A673 (cell line): Measurements from ENCODE around the gene PISD. TPM values are rescaled to one million over a fixed set of nuclear protein-coding genes. Genes with fewer than 3 reads are reported as not detected.

Experiments
- BruUV-seq: library from RNA; stranded (reverse); fragments of 400-500 nt; replicated peaks from 2 replicates; lab custom pipeline; 2021; lab: Mats Ljungman, UMichigan
- CTCF ChIA-PET: fragments of 300-600 bp; sonication (Branson Sonifier 250); formaldehyde crosslinking; loops from one replicate; lab custom pipeline; 2022; ENCODE audit warnings: antibody characterized with exemption; lab: Charles Lee
- POLR2A ChIA-PET: fragments of 300-600 bp; sonication (Branson Sonifier 250); formaldehyde crosslinking; loops from one replicate; lab custom pipeline; 2022; ENCODE audit warnings: antibody characterized with exemption; ENCODE audit not compliant: low non-redundant PET; lab: Charles Lee
- DNase-seq: peaks from one replicate; pipeline ENCODE4 v3.0.0-alpha.2; 2015; ENCODE audit warnings: low spot score
- H3K27ac ChIP-seq: fragments of 200-600 bp; sonication (generic); 2 replicates; pipeline ENCODE4 v1.5.1; 2016; ENCODE audit warnings: mixed run types, low read depth, mild to moderate bottlenecking, mixed read lengths, antibody characterized with exemption, low read length; ENCODE audit not compliant: poor library complexity, severe bottlenecking
- H3K27me3 ChIP-seq: fragments of 200-600 bp; sonication (generic); replicated peaks from 2 replicates; pipeline ENCODE4 v1.6.1; 2017; ENCODE audit warnings: mixed run types, low read depth, mild to moderate bottlenecking, mixed read lengths, antibody characterized with exemption, low read length; ENCODE audit not compliant: insufficient read depth, poor library complexity
- H3K36me3 ChIP-seq: fragments of 200-600 bp; sonication (generic); 2 replicates; pipeline ENCODE4 v1.6.1; 2016; ENCODE audit warnings: mixed run types, mild to moderate bottlenecking, mixed read lengths, antibody characterized with exemption, low read length; ENCODE audit not compliant: insufficient read depth, poor library complexity, severe bottlenecking
- H3K4me1 ChIP-seq: fragments of 200-600 bp; sonication (generic); 2 replicates; pipeline ENCODE4 v1.6.1; 2017; ENCODE audit warnings: mixed run types, mild to moderate bottlenecking, mixed read lengths, antibody characterized with exemption, low read length; ENCODE audit not compliant: insufficient read depth, poor library complexity, severe bottlenecking
- H3K4me3 ChIP-seq: fragments of 200-600 bp; sonication (generic); 2 replicates; pipeline ENCODE4 v1.5.1; 2016; ENCODE audit warnings: low read depth, mixed run types, mild to moderate bottlenecking, mixed read lengths, low read length; ENCODE audit not compliant: poor library complexity, severe bottlenecking
- H3K9me3 ChIP-seq: fragments of 200-600 bp; sonication (generic); 2 replicates; pipeline ENCODE4 v1.6.1; 2016; ENCODE audit warnings: mixed run types, low read depth, mild to moderate bottlenecking, mixed read lengths, antibody characterized with exemption, low read length; ENCODE audit not compliant: poor library complexity, severe bottlenecking
- EZH2 ChIP-seq: fragments of 200-600 bp; sonication (generic); IDR thresholded peaks from 2 replicates; pipeline ENCODE4 v1.6.1; 2017; ENCODE audit warnings: borderline replicate concordance, low read depth, mild to moderate bottlenecking, mixed read lengths, antibody characterized with exemption, low read length; ENCODE audit not compliant: poor library complexity, severe bottlenecking
- intact Hi-C: fragments of 100-400 bp; cut with micrococcal nuclease; formaldehyde crosslinking; loops from one replicate; pipeline ENCODE4 v1.10.0; 2022; ENCODE audit not compliant: unreplicated experiment
- total RNA-seq: library from RNA; stranded (reverse); gene quantifications from 2 replicates; pipeline ENCODE4 v1.2.3, GENCODE V29; 2021
- TF ChIP-seq, protein P1 (sequence below): fragments of 300-800, 200-600 bp; sonication (generic); conservative IDR thresholded peaks from 2 replicates; pipeline ENCODE4 v1.5.1; 2017; ENCODE audit warnings: low read depth, mild to moderate bottlenecking, antibody characterized with exemption, low read length, moderate library complexity, mixed read lengths

PISD gene
- total RNA-seq, 1 experiment from 2014 or later, result 39.0 TPM

DNA sequence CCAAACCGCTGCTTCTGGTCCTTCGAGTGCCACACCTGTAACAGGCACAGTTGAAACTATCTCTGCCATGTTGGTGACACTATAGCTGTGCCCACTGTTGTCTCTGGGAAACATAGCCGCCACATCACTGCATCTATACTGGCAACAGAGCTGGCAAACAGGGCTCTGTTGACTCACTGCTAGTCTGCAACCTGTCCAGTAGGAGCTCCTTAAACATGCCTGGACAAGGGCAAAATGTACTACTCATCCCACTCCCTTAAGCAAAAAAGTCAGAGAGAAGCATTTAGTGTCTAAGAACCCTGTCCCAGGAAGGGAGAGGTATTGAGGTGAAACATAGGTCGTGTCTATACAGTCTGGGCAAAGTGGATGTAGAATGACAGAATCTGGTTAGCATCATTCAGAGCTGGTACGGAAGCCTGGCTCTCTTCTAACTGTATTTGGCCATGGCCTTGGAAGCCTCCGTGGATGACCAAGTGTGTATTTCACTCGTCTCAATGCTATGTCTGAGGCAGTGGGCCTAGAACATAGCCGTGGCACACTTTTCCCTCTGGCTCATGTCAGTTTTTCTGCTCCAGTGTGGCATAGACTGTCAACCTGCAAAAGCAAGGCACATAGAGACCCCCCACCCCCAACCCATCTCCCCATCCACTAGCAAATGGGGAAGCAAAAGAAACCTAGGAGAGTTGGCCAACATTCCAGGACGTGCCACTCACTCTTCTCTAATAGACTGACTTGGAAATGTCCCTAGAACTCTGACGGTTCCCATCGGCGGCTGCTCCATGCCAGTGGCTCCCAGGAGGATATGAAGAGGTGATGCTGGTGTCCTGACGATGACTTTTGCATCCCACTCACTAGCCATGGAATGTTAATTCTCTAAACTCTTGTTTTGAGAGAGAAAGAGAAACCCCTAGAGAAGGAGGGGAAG, 21.4 kb upstream of the PISD start:
- Histone ChIP-seq H3K27me3 (no peaks in the 10 kb centered on the region), H3K4me3 (no peak overlapping the region), H3K4me1 (no peaks in the 10 kb centered on the region), H3K27ac (no peak overlapping the region), H3K36me3 (peaks cover 30% of the 10 kb centered on the region), H3K9me3 (no peaks in the 10 kb centered on the region)
- POLR2A ChIA-PET, result no interaction called here
- no TSS peak for BruUV-seq
- CTCF ChIA-PET, result no interaction called here
- no peak for DNase-seq
- TF ChIP-seq EZH2, result no peak
- intact Hi-C loops, result no loop called here

GRCh38 chr22:31682751-31683150, 20.7 kb upstream of the PISD start:
- peaks cover 25% of the 10 kb centered on the region for H3K36me3 ChIP-seq
- intact Hi-C loops, result no loop called here
- ChIA-PET CTCF (no interaction called here), POLR2A (no interaction called here)
- no peaks in the 10 kb centered on the region for H3K9me3 ChIP-seq
- H3K4me3 ChIP-seq, result no peak overlapping the region
- H3K27ac ChIP-seq, result no peak overlapping the region
- DNase-seq, result no peak
- TF ChIP-seq EZH2, result no peak
- TF ChIP-seq, protein P1, sequence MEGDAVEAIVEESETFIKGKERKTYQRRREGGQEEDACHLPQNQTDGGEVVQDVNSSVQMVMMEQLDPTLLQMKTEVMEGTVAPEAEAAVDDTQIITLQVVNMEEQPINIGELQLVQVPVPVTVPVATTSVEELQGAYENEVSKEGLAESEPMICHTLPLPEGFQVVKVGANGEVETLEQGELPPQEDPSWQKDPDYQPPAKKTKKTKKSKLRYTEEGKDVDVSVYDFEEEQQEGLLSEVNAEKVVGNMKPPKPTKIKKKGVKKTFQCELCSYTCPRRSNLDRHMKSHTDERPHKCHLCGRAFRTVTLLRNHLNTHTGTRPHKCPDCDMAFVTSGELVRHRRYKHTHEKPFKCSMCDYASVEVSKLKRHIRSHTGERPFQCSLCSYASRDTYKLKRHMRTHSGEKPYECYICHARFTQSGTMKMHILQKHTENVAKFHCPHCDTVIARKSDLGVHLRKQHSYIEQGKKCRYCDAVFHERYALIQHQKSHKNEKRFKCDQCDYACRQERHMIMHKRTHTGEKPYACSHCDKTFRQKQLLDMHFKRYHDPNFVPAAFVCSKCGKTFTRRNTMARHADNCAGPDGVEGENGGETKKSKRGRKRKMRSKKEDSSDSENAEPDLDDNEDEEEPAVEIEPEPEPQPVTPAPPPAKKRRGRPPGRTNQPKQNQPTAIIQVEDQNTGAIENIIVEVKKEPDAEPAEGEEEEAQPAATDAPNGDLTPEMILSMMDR, result no peak
- no peaks in the 10 kb centered on the region for H3K27me3 ChIP-seq
- H3K4me1 ChIP-seq, result no peaks in the 10 kb centered on the region
- no TSS peak for BruUV-seq

GRCh38 chr22:31681349-31682345, 19.6 kb upstream of the PISD start:
- Histone ChIP-seq H3K4me1 (no peaks in the 10 kb centered on the region), H3K27me3 (no peaks in the 10 kb centered on the region), H3K36me3 (peaks cover 25% of the 10 kb centered on the region), H3K27ac (no peak overlapping the region), H3K9me3 (no peaks in the 10 kb centered on the region), H3K4me3 (no peak overlapping the region)
- CTCF ChIA-PET, result no interaction called here
- intact Hi-C loops, result no loop called here
- no TSS peak for BruUV-seq
- POLR2A ChIA-PET, result no interaction called here
- DNase-seq, result no peak
- TF ChIP-seq, protein P1, result no peak
- TF ChIP-seq EZH2, result no peak
